Gastrocnemius medialis (tissue), 4 donors: ENCODE measurements around the gene LCE2A.

Source experiments
- CTCF ChIP-seq, 5 experiments: fragments of 450-650 bp in 3 of 5; fragments of 200-600 bp in 2 of 5; sonication (generic) in 2 of 5; IDR thresholded peaks in 4 of 5; conservative IDR thresholded peaks in 1 of 5; 1 replicate in 4 of 5; 2 replicates in 1 of 5; pipeline ENCODE4 v1.5.1; 2016 to 2019; ENCODE audit warnings: antibody characterized with exemption in 5 of 5, mild to moderate bottlenecking in 3 of 5, moderate library complexity in 3 of 5
- POLR2A ChIP-seq, 2 donors: fragments of 450-650 bp; IDR thresholded peaks; one replicate each; pipeline ENCODE4 v1.6.1; 2017; ENCODE audit warnings: antibody characterized with exemption in 2 of 2, mild to moderate bottlenecking in 2 of 2, moderate library complexity in 2 of 2

GRCh38 chr1:152741656-152742055 lies 43.5 kb downstream of the LCE2A start:
- TF ChIP-seq CTCF (IDR thresholded peaks at IDR 0.05 in 4 of 5, conservative IDR thresholded peaks at IDR 0.05 in 1 of 5) (no peak), POLR2A (IDR thresholded peaks at IDR 0.05) (no peak)
